Sigmoid colon (tissue), 4 donors: ENCODE measurements around the gene AHSP.

ENCODE experiments used
- EP300 ChIP-seq, 4 donors: sonication (generic); formaldehyde crosslinking; IDR thresholded peaks; one replicate each; pipeline ENCODE4 v1.6.1; 2017; ENCODE audit warnings: antibody characterized with exemption in 4 of 4
- POLR2AphosphoS5 ChIP-seq, 4 donors: sonication (generic); formaldehyde crosslinking; IDR thresholded peaks; one replicate each; pipeline ENCODE4 v1.6.1; 2017; ENCODE audit warnings: antibody characterized with exemption in 4 of 4
- TF ChIP-seq, protein P1 (sequence below), 4 experiments: fragments of 450-650 bp in 3 of 4; fragments of 200-600 bp in 1 of 4; IDR thresholded peaks; one replicate each; pipeline ENCODE4 v1.5.1; 2016 to 2019; ENCODE audit warnings: antibody characterized with exemption in 4 of 4, mild to moderate bottlenecking in 3 of 4, moderate library complexity in 2 of 4

DNA sequence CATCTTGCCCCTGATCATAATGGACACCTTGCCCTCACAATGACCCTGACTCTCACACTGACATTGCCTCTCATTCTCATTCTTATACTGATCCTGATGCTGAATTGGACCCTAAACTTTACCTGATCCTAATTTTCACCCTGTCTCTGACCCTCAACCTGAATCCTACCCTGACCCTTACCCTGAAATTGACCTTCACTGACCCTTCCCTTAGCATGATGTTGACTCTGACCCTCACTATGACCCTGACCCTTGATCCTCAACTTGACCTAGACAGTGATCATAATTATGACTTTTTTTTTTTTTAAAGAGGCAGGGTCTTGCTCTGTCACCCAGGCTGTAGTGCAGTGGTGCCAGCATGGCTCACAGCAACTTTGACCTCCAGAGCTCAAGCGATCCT is 3.4 kb downstream of the AHSP start:
- TF ChIP-seq, protein P1, sequence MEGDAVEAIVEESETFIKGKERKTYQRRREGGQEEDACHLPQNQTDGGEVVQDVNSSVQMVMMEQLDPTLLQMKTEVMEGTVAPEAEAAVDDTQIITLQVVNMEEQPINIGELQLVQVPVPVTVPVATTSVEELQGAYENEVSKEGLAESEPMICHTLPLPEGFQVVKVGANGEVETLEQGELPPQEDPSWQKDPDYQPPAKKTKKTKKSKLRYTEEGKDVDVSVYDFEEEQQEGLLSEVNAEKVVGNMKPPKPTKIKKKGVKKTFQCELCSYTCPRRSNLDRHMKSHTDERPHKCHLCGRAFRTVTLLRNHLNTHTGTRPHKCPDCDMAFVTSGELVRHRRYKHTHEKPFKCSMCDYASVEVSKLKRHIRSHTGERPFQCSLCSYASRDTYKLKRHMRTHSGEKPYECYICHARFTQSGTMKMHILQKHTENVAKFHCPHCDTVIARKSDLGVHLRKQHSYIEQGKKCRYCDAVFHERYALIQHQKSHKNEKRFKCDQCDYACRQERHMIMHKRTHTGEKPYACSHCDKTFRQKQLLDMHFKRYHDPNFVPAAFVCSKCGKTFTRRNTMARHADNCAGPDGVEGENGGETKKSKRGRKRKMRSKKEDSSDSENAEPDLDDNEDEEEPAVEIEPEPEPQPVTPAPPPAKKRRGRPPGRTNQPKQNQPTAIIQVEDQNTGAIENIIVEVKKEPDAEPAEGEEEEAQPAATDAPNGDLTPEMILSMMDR (IDR thresholded peaks at IDR 0.05) = no peak
- TF ChIP-seq POLR2AphosphoS5 (IDR thresholded peaks at IDR 0.05) (no peak), EP300 (IDR thresholded peaks at IDR 0.05) (no peak)
